ENCODE measurements around the gene HOXA11. TPM values are rescaled to one million over a fixed set of nuclear protein-coding genes. Genes with fewer than 3 reads are reported as not detected.

The HOXA11 gene
- total and polyA plus RNA-seq, 12 donors, result 0.13 to 3.0 (median 1.2) TPM; not detected in 2

- no peak for TF ChIP-seq POLR2A (IDR thresholded peaks at IDR 0.05)
- TF ChIP-seq CTCF (IDR thresholded peaks at IDR 0.05), result no peak
- no peak for DNase-seq
- Histone ChIP-seq H3K9me3 (replicated peaks in 1 of 3) (no peaks in the 10 kb centered on the region), H3K27ac (no peak overlapping the region), H3K4me1 (replicated peaks in 1 of 2) (no peaks in the 10 kb centered on the region), H3K36me3 (replicated peaks in 1 of 2) (no peaks in the 10 kb centered on the region), H3K27me3 (peaks cover 61% of the 10 kb centered on the region), H3K4me3 (no peak overlapping the region)
- intact Hi-C loops (cut with DNase I), result loop anchor here in 1 of 2 donors (10.0 kb wide), 1 partner anchor 377 kb away; no protein-coding TSS in a partner anchor
These were observed 32.9 kb upstream of the HOXA11 start for GRCh38 chr7:27217951-27218350.

GRCh38 chr7:27215356-27215755 is 30.3 kb upstream of the HOXA11 start:
- Histone ChIP-seq H3K27ac (no peak overlapping the region), H3K9me3 (replicated peaks in 1 of 3) (no peaks in the 10 kb centered on the region), H3K4me3 (no peak overlapping the region), H3K4me1 (replicated peaks in 1 of 2) (peaks cover 0 to 4% of the 10 kb centered on the region in 2 donors), H3K36me3 (replicated peaks in 1 of 2) (no peaks in the 10 kb centered on the region), H3K27me3 (peaks cover 60% of the 10 kb centered on the region)
- TF ChIP-seq CTCF (IDR thresholded peaks at IDR 0.05), result no peak
- no peak for TF ChIP-seq POLR2A (IDR thresholded peaks at IDR 0.05)
- no peak for DNase-seq
- intact Hi-C loops (cut with DNase I), result loop anchor here in 1 of 2 donors (10.0 kb wide), 1 partner anchor 379 kb away; no protein-coding TSS in a partner anchor
- 85 to 97% (median 94%) methylated on average over 2 of the region's 2 CpGs for WGBS, 4 donors

- H3K4me3 ChIP-seq, result no peak overlapping the region
- H3K4me1 ChIP-seq (replicated peaks in 1 of 2), result peaks cover 0 to 4% of the 10 kb centered on the region in 2 donors
- no peaks in the 10 kb centered on the region for H3K9me3 ChIP-seq (replicated peaks in 1 of 3)
- H3K27ac ChIP-seq, result no peak overlapping the region
- no peak for DNase-seq
- WGBS, 4 donors, result 65 to 80% (median 79%) methylated on average over 8 of the region's 8 CpGs
- no peak for TF ChIP-seq CTCF (IDR thresholded peaks at IDR 0.05)
- TF ChIP-seq POLR2A (IDR thresholded peaks at IDR 0.05), result no peak
- intact Hi-C loops (cut with DNase I), result loop anchor here in 1 of 2 donors (10.0 kb wide), 1 partner anchor 380 kb away; no protein-coding TSS in a partner anchor
- H3K27me3 ChIP-seq, result peaks cover 56% of the 10 kb centered on the region
- no peaks in the 10 kb centered on the region for H3K36me3 ChIP-seq (replicated peaks in 1 of 2)
These were observed 29.4 kb upstream of the HOXA11 start for GRCh38 chr7:27214239-27214950.

GRCh38 chr7:27213433-27214238 is 28.6 kb upstream of the HOXA11 start:
- Histone ChIP-seq H3K4me1 (replicated peaks in 1 of 2) (peaks cover 0 to 4% of the 10 kb centered on the region in 2 donors), H3K27me3 (peaks cover 48% of the 10 kb centered on the region), H3K4me3 (no peak overlapping the region), H3K36me3 (replicated peaks in 1 of 2) (no peaks in the 10 kb centered on the region), H3K9me3 (replicated peaks in 1 of 3) (no peaks in the 10 kb centered on the region), H3K27ac (no peak overlapping the region)
- intact Hi-C loops (cut with DNase I), result loop anchor here in 1 of 2 donors (10.0 kb wide), 1 partner anchor 381 kb away; no protein-coding TSS in a partner anchor
- DNase-seq, result no peak
- no peak for TF ChIP-seq CTCF (IDR thresholded peaks at IDR 0.05)
- TF ChIP-seq POLR2A (IDR thresholded peaks at IDR 0.05), result no peak
- 52 to 70% (median 55%) methylated on average over 19 to 50 of the region's 50 CpGs for WGBS, 4 donors

Measured in adrenal gland (tissue), 12 donors.